SU-DHL-6 (cell line): ENCODE measurements around the gene GUCA2A.

Experiments used
- H2AFZ ChIP-seq: fragments of 200-600 bp; sonication (generic); 2 replicates; pipeline ENCODE4 v1.6.1; 2014; ENCODE audit warnings: low read depth, mild to moderate bottlenecking, moderate library complexity, mixed read lengths, antibody characterized with exemption, low read length; ENCODE audit not compliant: severe bottlenecking
- H3F3A ChIP-seq: fragments of 200-600 bp; shearing (Covaris generic); 2 replicates; pipeline ENCODE4 v1.6.0; 2016; ENCODE audit warnings: antibody characterized with exemption, mild to moderate bottlenecking; ENCODE audit not compliant: insufficient read depth
- H3K27ac ChIP-seq: fragments of 200-600 bp; sonication (generic); 2 replicates; pipeline ENCODE4 v1.5.1; 2016; ENCODE audit warnings: low read depth, mild to moderate bottlenecking, low read length, moderate library complexity, mixed read lengths
- H3K27me3 ChIP-seq: fragments of 200-600 bp; sonication (generic), shearing (Covaris generic); 2 replicates; pipeline ENCODE4 v1.6.0; 2014; ENCODE audit warnings: mild to moderate bottlenecking, low read length
- H3K36me3 ChIP-seq: fragments of 200-600 bp; sonication (generic); 2 replicates; pipeline ENCODE4 v1.6.1; 2014; ENCODE audit warnings: mild to moderate bottlenecking, low read length, mixed read lengths
- H3K4me2 ChIP-seq: fragments of 300-600, 200-600 bp; shearing (Covaris generic), sonication (generic); 2 replicates; pipeline ENCODE4 v1.6.0; 2014; ENCODE audit warnings: low read length, low read depth, mild to moderate bottlenecking; ENCODE audit not compliant: poor library complexity, severe bottlenecking
- H3K4me3 ChIP-seq: fragments of 200-600 bp; sonication (generic); 2 replicates; pipeline ENCODE4 v1.5.1; 2014; ENCODE audit warnings: antibody characterized with exemption, low read length, mild to moderate bottlenecking, mixed read lengths; ENCODE audit not compliant: insufficient read depth, poor library complexity, severe bottlenecking
- H3K79me2 ChIP-seq: fragments of 200-600 bp; sonication (generic); 2 replicates; pipeline ENCODE4 v1.6.1; 2014; ENCODE audit warnings: mild to moderate bottlenecking, low read length, moderate library complexity; ENCODE audit not compliant: insufficient read depth
- H3K9ac ChIP-seq: fragments of 200-600 bp; sonication (generic); 2 replicates; pipeline ENCODE4 v1.7.0; 2014; ENCODE audit warnings: mild to moderate bottlenecking, low read length
- H3K9me2 ChIP-seq: fragments of 200-600 bp; sonication (generic); replicated peaks from 2 replicates; pipeline ENCODE4 v1.6.1; 2014; ENCODE audit warnings: low read length; ENCODE audit not compliant: insufficient read depth
- H3K9me3 ChIP-seq: fragments of 200-600 bp; sonication (generic); 2 replicates; pipeline ENCODE4 v1.6.1; 2014; ENCODE audit warnings: low read length, mixed read lengths; ENCODE audit not compliant: insufficient read depth
- H4K20me1 ChIP-seq: fragments of 200-600 bp; sonication (generic); 2 replicates; pipeline ENCODE4 v1.6.1; 2014; ENCODE audit warnings: low read depth, mild to moderate bottlenecking, antibody characterized with exemption, low read length, moderate library complexity, mixed read lengths
- EZH2phosphoT487 ChIP-seq: fragments of 200-600 bp; sonication (generic), shearing (Covaris generic); conservative IDR thresholded peaks from 2 replicates; pipeline ENCODE4 v1.6.1; 2018; ENCODE audit warnings: mild to moderate bottlenecking, antibody characterized with exemption, low read length, moderate library complexity, mixed read lengths
- TF ChIP-seq, protein P1 (sequence below): fragments of 200-600 bp; sonication (generic); IDR thresholded peaks from one replicate; pipeline ENCODE4 v1.5.1; 2017; ENCODE audit warnings: antibody characterized with exemption, mild to moderate bottlenecking, low read length, moderate library complexity; ENCODE audit not compliant: insufficient read depth, poor library complexity, severe bottlenecking

The GUCA2A gene

GRCh38 chr1:42114229-42114628 is 50.3 kb downstream of the GUCA2A start:
- Histone ChIP-seq H3K4me2 (no peak overlapping the region), H2AFZ (no peak overlapping the region), H4K20me1 (no peaks in the 10 kb centered on the region), H3K27me3 (no peaks in the 10 kb centered on the region), H3K79me2 (no peaks in the 10 kb centered on the region), H3K36me3 (no peaks in the 10 kb centered on the region), H3K27ac (no peak overlapping the region), H3K4me3 (no peak overlapping the region), H3F3A (no peaks in the 10 kb centered on the region), H3K9me2 (no peaks in the 10 kb centered on the region), H3K9me3 (no peaks in the 10 kb centered on the region), H3K9ac (no peak overlapping the region)
- TF ChIP-seq, protein P1, sequence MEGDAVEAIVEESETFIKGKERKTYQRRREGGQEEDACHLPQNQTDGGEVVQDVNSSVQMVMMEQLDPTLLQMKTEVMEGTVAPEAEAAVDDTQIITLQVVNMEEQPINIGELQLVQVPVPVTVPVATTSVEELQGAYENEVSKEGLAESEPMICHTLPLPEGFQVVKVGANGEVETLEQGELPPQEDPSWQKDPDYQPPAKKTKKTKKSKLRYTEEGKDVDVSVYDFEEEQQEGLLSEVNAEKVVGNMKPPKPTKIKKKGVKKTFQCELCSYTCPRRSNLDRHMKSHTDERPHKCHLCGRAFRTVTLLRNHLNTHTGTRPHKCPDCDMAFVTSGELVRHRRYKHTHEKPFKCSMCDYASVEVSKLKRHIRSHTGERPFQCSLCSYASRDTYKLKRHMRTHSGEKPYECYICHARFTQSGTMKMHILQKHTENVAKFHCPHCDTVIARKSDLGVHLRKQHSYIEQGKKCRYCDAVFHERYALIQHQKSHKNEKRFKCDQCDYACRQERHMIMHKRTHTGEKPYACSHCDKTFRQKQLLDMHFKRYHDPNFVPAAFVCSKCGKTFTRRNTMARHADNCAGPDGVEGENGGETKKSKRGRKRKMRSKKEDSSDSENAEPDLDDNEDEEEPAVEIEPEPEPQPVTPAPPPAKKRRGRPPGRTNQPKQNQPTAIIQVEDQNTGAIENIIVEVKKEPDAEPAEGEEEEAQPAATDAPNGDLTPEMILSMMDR = no peak
- no peak for TF ChIP-seq EZH2phosphoT487
